SK-N-SH treated with all-trans-retinoic acid at 6 μM for 48 hours (cell line): ENCODE data around the gene CCR6.

ENCODE experiments used
- ARNTL ChIP-seq: fragments of 450-650 bp; formaldehyde crosslinking; IDR thresholded peaks from 2 replicates; pipeline ENCODE4 v1.5.0; 2020; ENCODE audit warnings: low read depth, mild to moderate bottlenecking, moderate library complexity, borderline replicate concordance
- CREB5 ChIP-seq: fragments of 250-450 bp; sonication (Bioruptor Pico); IDR thresholded peaks from 2 replicates; pipeline ENCODE4 v1.5.1; 2020; ENCODE audit warnings: low read depth, mild to moderate bottlenecking, moderate library complexity
- CSDC2 ChIP-seq: fragments of 250-450 bp; sonication (Bioruptor Pico); IDR thresholded peaks from 2 replicates; pipeline ENCODE4 v1.5.0; 2020; ENCODE audit warnings: mild to moderate bottlenecking, moderate library complexity
- CSRNP3 ChIP-seq: fragments of 250-450 bp; sonication (Bioruptor Pico); IDR thresholded peaks from 2 replicates; pipeline ENCODE4 v1.5.1; 2021; ENCODE audit warnings: mild to moderate bottlenecking, moderate library complexity
- ISL1 ChIP-seq: fragments of 250-450 bp; sonication (Bioruptor Pico); IDR thresholded peaks from 2 replicates; pipeline ENCODE4 v2.1.2; 2022; ENCODE audit warnings: mild to moderate bottlenecking, moderate library complexity
- PATZ1 ChIP-seq: fragments of 250-450 bp; sonication (Bioruptor Pico); IDR thresholded peaks from 2 replicates; pipeline ENCODE4 v1.8.0; 2020; ENCODE audit warnings: mild to moderate bottlenecking, moderate library complexity, borderline replicate concordance
- RARB ChIP-seq: fragments of 250-450 bp; sonication (Bioruptor Pico); IDR thresholded peaks from 2 replicates; pipeline ENCODE4 v1.8.0; 2021; ENCODE audit warnings: mild to moderate bottlenecking, moderate library complexity
- TOX ChIP-seq: fragments of 250-450 bp; sonication (Bioruptor Pico); IDR thresholded peaks from 2 replicates; pipeline ENCODE4 v1.8.0; 2021; ENCODE audit warnings: mild to moderate bottlenecking, moderate library complexity, borderline replicate concordance
- TSHZ2 ChIP-seq: fragments of 250-450 bp; sonication (Bioruptor Pico); IDR thresholded peaks from 2 replicates; pipeline ENCODE4 v1.5.0; 2020; ENCODE audit warnings: mild to moderate bottlenecking, moderate library complexity
- ZFP3 ChIP-seq: fragments of 250-450 bp; sonication (Bioruptor Pico); IDR thresholded peaks from 2 replicates; pipeline ENCODE4 v1.5.0; 2020; ENCODE audit warnings: mild to moderate bottlenecking, moderate library complexity
- ZFP30 ChIP-seq: fragments of 450-650 bp; formaldehyde crosslinking; IDR thresholded peaks from 2 replicates; pipeline ENCODE4 v1.5.0; 2022; ENCODE audit warnings: mild to moderate bottlenecking, moderate library complexity
- ZNF70 ChIP-seq: fragments of 450-650 bp; formaldehyde crosslinking; IDR thresholded peaks from 2 replicates; pipeline ENCODE4 v1.5.0; 2020; ENCODE audit warnings: mild to moderate bottlenecking, moderate library complexity
- ZNF8 ChIP-seq: fragments of 450-650 bp; formaldehyde crosslinking; IDR thresholded peaks from 2 replicates; pipeline ENCODE4 v1.5.0; 2020; ENCODE audit warnings: mild to moderate bottlenecking, moderate library complexity

GRCh38 chr6:167095888-167096287, 27.0 kb upstream of the CCR6 start:
- no peak for TF ChIP-seq RARB (CRISPR knock-in tag)
- no peak for TF ChIP-seq CSRNP3 (CRISPR knock-in tag)
- TF ChIP-seq TOX (CRISPR knock-in tag) = no peak
- no peak for TF ChIP-seq ISL1 (CRISPR knock-in tag)
- TF ChIP-seq TSHZ2 = no peak
- no peak for TF ChIP-seq ZFP30 (CRISPR knock-in tag)
- no peak for TF ChIP-seq ARNTL (CRISPR knock-in tag)
- no peak for TF ChIP-seq ZFP3 (CRISPR knock-in tag)
- TF ChIP-seq ZNF70 (CRISPR knock-in tag) = no peak
- TF ChIP-seq CREB5 (CRISPR knock-in tag) = no peak
- no peak for TF ChIP-seq PATZ1 (CRISPR knock-in tag)
- TF ChIP-seq ZNF8 (CRISPR knock-in tag) = no peak
- no peak for TF ChIP-seq CSDC2
